A549 (cell line): ENCODE data around the gene PAQR7.

Experiments
- CTCF ChIP-seq: fragments of >200 bp; sonication (Bioruptor Twin); formaldehyde crosslinking; IDR thresholded peaks from 3 replicates; pipeline ENCODE4 v1.5.1; 2016
- JUNB ChIP-seq: fragments of >200 bp; sonication (Bioruptor Twin); formaldehyde crosslinking; IDR thresholded peaks from 2 replicates; pipeline ENCODE4 v1.6.1; 2016
- MYC ChIP-seq: IDR thresholded peaks from 2 replicates; pipeline ENCODE4 v1.6.1; 2012; ENCODE audit warnings: mild to moderate bottlenecking, inconsistent platforms, low read length, improper control_type of control experiment, borderline replicate concordance
- PBX3 ChIP-seq: IDR thresholded peaks from 2 replicates; pipeline ENCODE4 v1.6.1; 2012
- USF2 ChIP-seq: fragments of 450-650 bp; IDR thresholded peaks from 2 replicates; pipeline ENCODE4 v1.6.1; 2014; ENCODE audit warnings: antibody characterized with exemption
- TF ChIP-seq, protein P1 (sequence below): fragments of >200 bp; sonication (Bioruptor Twin); formaldehyde crosslinking; IDR thresholded peaks from 2 replicates; pipeline ENCODE4 v1.6.1; 2016

- TF ChIP-seq PBX3 = no peak
- no peak for TF ChIP-seq USF2
- TF ChIP-seq CTCF = no peak
- TF ChIP-seq, protein P1, sequence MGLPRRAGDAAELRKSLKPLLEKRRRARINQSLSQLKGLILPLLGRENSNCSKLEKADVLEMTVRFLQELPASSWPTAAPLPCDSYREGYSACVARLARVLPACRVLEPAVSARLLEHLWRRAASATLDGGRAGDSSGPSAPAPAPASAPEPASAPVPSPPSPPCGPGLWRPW = no peak
- no peak for TF ChIP-seq JUNB
- no peak for TF ChIP-seq MYC
Observed at GRCh38 chr1:25861316-25862286, 13.9 kb downstream of the PAQR7 start.
